ENCODE measurements around the gene DAB1. TPM values are rescaled to one million over a fixed set of nuclear protein-coding genes. Genes with fewer than 3 reads are reported as not detected.

Gene DAB1
- total RNA-seq, 2 donors from 2014 or later = 0.91 to 1.8 TPM

- intact Hi-C loops (cut with DNase I) = no loop called here
- ATAC-seq (no peak), DNase-seq (no peak)
Measured at GRCh38 chr1:56992318-56993125, 431.3 kb downstream of the DAB1 start.

GRCh38 chr1:56991576-56991975 is 432.3 kb downstream of the DAB1 start:
- intact Hi-C loops (cut with DNase I) = no loop called here
- no peak for DNase-seq
- no peak for ATAC-seq

DNA sequence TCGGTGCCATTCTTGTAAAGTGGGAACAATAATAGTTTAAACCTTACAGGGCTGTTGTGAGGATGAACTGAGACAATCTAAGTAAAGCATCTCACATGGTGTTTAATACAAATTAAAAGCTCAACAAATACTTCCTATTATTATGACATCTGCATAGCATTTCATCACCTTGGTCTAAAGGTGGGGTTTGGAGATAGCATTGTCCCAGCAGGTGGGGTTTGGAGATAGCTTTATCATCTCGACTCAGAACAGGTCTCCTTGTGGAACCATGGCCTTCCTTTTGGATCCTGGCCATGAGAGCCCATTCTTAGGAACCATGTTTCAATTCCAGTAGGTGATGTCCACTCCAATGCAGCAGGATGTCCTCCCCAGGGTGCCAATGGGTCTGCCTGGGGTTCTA is 437.5 kb downstream of the DAB1 start:
- intact Hi-C loops (cut with DNase I) = no loop called here
- DNase-seq (no peak), ATAC-seq (no peak)

DNA sequence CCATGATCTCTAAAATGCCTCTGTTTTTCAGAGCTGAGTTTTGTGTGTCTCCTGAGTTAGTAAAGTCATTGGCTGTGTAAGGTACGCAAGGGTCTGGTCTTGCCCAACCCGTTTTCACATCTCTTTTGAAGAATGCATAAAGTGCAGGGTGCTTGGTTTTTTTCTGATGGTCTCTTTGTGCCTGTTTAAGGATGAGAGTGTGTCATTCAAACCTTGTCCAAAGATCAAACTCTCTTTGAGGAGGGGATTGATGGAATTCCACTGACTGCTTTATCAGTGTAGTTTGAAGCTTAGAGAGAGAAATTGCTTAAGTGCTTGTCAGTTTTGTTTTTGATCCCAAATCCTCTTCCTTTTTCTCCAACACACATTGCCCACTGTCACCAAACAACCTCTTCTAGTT is 438.0 kb downstream of the DAB1 start:
- no peak for DNase-seq
- no peak for ATAC-seq
- intact Hi-C loops (cut with DNase I) = no loop called here

DNA sequence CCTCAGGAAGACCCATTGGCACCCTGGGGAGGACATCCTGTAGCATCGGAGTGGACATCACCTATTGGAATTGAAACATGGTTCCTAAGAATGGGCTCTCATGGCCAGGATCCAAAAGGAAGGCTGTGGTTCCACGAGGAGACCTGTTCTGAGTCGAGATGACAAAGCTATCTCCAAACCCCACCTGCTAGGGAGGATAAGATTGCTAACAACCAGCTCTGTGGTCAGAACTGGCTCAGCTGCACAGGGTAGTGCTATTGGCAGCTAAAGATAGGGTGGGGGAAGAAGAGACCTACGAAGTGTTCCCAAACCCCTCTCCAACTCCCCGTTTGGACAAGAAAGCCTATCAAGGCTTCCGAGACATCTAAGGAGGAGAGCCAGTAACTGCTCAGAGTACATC is 440.4 kb downstream of the DAB1 start:
- ATAC-seq = no peak
- no peak for DNase-seq
- intact Hi-C loops (cut with DNase I) = no loop called here

DNA sequence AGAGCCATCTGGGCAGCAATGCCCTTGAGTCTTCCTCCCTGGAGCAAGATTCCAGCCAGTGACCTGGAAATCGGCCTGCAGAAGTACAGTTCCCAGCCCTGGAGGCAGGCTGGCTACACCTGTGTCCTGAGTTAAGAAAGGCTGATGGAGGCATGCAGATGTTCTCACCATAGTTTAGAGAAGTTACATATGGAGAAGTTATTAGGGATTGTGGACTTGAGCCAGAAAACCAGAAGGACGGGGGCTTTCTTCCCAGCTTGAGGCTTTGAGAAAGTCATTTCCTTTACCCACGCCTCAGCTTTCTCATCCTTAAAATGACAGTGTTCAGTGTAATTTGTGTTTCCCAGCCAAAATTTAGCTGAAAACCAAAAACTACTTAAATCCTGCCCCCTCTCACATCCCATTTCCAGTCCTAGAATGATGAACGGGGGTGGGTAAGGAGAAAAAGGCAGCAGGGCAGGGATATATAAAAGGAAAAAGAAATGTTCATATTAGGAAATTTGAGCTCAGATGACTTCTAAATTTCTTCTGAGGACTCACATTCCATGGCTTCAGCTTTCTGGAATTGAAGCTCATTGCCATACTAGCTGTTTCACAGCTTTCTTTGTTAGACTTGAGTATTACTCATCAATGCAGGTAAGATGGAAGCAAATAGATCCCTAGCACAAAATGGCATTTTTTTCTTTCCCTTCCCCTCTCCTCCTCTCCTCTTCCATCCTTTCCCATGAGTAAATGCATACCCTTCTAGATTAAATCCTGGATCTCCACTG is 443.7 kb downstream of the DAB1 start:
- DNase-seq = no peak
- ATAC-seq = no peak
- intact Hi-C loops (cut with DNase I) = loop anchor here in 1 of 2 donors (5.0 kb wide), 1 partner anchor 143 kb away; no protein-coding TSS in a partner anchor

GRCh38 chr1:56978819-56979218 is 445.0 kb downstream of the DAB1 start:
- ATAC-seq = no peak
- intact Hi-C loops (cut with DNase I) = loop anchor here in 1 of 2 donors (5.0 kb wide), 1 partner anchor 142 kb away; no protein-coding TSS in a partner anchor
- no peak for DNase-seq

GRCh38 chr1:56977910-56978309 is 445.9 kb downstream of the DAB1 start:
- ATAC-seq = no peak
- intact Hi-C loops (cut with DNase I) = loop anchor here in 1 of 2 donors (5.0 kb wide), 1 partner anchor 141 kb away; no protein-coding TSS in a partner anchor
- DNase-seq = no peak

DNA sequence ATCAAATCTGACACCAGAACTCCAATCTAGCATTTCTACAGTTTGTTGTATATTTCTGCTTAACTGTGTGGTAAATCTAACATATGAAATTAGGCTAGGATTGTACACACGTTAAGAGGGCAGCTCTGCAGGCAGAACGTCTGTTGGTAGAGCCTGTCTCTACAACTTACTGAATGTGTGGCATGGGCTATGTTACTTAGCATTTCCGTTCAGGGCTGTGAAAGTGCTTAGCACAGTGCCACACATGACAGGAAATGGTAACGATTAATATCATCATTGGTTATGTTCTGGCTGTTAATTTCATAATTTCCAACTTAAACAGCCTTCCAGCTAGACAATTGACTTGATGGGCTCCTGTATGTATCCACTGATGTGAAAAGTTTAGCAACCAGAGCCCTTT is 448.4 kb downstream of the DAB1 start:
- ATAC-seq (no peak), DNase-seq (no peak)
- intact Hi-C loops (cut with DNase I) = loop anchor here in 1 of 2 donors (5.0 kb wide), 1 partner anchor 138 kb away; no protein-coding TSS in a partner anchor

- DNase-seq (no peak), ATAC-seq (no peak)
- intact Hi-C loops (cut with DNase I) = no loop called here
Measured at GRCh38 chr1:56973923-56974742, 449.7 kb downstream of the DAB1 start.

- no peak for ATAC-seq
- DNase-seq = no peak
- intact Hi-C loops (cut with DNase I) = no loop called here
Measured at GRCh38 chr1:56972976-56973375, 450.9 kb downstream of the DAB1 start.

DNA sequence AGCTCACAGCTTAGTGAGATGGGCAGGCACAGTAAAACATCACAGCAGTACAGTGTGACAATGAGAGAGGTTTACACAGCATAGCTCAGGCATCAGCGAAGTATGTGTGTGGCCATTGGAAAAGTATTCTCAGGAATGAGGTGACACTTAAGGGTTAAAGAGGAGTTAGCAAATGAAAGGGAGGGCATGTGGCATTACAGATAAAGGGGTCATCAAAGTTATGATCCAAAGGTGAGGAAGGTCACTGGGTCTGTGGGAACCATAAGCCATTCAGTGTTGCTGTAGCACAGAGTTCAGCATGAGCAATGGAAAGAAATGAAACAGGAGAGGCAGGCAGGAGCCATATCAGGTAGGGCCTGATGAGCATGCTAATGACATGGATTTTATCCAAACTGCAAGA is 453.6 kb downstream of the DAB1 start:
- intact Hi-C loops (cut with DNase I) = no loop called here
- DNase-seq (no peak), ATAC-seq (no peak)

DNA sequence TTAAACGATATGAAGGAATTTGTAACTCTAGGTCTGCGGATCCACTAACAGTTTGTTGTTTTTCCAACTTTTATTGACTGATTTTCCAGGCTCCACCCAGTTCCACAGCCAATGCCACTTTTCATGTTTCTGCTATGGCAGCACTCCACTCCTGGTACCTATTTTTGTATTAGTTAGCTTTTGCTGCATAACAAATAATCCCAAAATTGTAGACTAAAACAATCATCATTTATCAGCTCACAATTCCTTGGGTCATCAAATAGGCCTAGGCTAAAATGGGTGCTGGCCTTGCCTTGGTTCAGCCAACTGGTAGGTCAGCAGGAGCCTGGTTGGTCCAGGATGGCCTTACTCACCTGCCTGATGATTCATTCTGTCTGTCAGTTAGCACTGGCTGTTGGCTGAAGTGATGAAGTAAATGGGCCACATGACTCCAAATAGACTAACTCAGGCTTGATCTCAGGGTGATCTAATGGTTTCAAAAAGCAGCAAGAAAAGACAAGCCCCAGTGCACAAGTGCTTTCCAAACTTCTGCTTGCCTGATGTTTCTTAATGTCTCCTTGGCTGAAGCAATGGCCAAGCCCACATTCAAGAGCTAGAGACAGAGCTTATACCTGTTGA is 454.9 kb downstream of the DAB1 start:
- intact Hi-C loops (cut with DNase I) = no loop called here
- DNase-seq (no peak), ATAC-seq (no peak)

DNA sequence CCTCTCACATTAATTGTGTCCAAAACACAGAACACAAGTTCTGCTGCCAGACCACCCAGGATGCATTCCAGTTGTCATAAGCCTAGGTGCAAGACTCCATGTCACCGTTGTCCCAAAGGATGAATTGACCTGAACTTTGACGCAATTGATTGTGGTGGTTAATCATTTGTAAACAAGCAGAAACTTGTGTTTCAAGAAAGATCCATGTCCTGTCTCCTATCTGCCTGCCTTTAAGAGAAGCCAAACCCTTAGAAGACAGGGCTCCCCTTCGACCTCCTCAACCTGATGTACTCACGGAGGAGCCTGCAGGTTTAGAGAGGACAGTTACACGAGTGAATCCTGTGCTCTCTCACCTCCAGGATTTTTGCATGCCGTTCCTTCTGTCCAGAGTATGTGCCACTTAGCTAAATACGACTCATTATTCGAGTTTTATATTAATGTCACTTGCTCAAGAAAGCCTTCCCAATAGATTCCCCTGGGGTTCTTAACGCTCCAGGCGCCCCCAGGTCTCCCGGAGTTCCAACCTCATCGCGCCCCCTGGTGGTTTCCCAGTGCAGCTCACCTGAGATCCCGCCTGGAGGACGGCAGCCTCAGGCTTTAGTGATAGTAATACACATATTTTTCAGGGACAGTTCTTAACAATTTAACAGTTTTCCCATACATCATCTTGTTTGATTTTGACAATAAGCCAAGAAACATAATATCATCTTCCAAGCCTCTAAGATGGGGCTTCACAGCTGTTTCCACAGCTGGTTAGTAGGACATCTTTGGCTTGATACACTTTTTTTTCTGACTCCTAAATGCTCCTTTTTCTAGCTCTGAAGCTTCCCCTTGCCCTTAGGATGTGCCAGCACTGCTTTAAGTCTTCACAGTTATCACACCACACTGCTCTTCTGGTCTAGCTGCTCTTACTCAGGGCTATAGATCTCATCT is 455.7 kb downstream of the DAB1 start:
- no peak for ATAC-seq
- intact Hi-C loops (cut with DNase I) = no loop called here
- peak; percentile 23 for DNase-seq

DNA sequence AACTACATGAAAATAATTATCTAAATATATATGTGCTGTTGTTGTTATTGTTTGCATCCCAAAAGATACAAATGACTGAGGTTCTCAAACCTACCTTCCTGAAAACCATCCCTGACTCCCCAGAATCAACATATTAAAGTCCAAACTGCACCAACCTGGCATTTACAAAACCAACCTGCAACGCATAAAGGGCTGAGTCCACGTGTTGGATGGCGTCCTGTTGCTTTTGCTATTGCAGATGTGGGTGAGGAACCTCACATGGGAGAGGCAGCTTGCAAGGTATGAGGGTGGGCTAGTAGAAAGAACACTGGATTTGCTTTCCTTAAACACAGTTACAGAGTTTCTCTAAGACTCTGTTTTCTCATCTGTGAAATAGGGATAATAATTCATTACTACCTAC is 456.5 kb downstream of the DAB1 start:
- ATAC-seq (no peak), DNase-seq (no peak)
- intact Hi-C loops (cut with DNase I) = no loop called here

DNA sequence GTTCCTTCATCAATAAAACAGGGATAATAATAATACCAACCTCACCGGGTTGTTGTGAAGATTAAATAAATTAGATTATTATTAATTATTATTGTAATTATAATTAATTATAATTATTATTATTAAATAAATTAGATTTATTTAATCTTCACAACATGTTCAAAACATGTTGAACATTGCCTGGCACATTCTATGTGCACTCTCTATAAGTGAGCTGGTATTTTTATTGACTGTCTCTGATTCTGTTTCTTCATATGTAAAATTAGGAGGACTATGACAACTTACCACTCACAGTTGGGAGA is 457.2 kb downstream of the DAB1 start:
- intact Hi-C loops (cut with DNase I) = no loop called here

GRCh38 chr1:56965916-56966697 is 457.8 kb downstream of the DAB1 start, which contains the start of gene C8B:
Gene C8B, minus strand, starts transcription at chr1:56966015. Its CDS starts 67 bp downstream, at chr1:56965948.
- intact Hi-C loops (cut with DNase I) = no loop called here
- DNase-seq (no peak), ATAC-seq (no peak)

More for the DNA sequence above, 457.2 kb downstream of the DAB1 start:
- DNase-seq (no peak), ATAC-seq (no peak)
